HS-27A (cell line): ENCODE results near the gene MYL9.

Experiments used
- DNase-seq: peaks from one replicate; pipeline ENCODE4 v3.0.0-alpha.2; 2012; ENCODE audit warnings: low read depth, missing footprints

MYL9 gene

DNA sequence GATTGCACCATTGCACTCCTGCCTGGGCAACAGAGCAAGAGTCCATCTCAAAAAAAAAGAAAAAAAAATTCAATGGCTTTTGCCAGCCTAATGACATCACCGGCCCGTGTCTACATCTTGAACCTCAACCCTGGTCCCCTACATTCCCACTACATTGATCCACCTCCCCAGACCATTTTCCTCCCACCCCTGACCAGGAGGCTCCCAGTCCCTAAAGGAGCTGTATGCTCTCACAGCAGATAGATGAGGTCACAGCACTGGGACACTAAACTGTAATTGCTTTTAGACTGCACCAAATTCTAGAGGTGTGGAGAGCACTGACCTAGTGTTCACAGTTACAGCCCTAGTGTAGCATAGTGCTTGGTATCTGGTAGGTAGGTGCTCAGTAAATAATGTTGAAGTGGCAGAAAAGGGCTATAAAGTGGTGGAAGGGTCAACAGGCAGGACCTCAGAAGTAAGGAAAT lies 42.7 kb downstream of the MYL9 start:
- no peak for DNase-seq

DNA sequence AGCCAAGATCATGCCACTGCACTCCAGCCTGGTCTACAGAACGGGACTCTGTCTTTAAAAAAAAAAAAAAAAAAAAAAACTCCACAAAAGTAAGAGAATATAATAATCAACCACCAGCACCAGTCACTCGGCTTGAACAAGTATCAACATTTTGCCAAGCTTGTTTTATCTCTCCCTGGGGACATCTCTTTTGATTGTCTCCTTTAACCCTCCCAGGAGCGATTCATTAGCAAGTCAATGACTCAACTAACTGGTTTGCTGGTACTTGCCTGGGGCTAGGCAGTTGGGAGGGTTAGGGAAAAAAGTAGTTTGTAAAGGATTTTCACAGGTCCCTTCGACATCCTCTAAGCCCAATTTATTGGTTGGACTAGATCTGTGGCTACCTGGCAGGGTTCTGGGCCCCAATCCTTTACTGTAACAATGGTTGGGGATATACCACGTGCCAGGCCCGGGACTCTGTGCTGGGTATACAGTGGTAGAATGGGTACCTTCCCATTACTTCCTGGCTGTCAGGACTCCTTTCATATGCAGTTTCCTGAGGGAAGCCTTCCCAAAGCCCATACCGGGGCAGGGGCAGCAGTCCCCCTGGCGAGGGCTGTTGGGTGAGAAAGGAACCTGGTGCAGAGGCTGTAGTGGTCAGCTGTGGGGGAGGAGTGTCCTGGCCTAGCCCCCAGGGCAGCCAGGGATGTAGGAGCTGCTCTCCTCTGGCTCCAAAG lies 44.2 kb downstream of the MYL9 start:
- no peak for DNase-seq

DNA sequence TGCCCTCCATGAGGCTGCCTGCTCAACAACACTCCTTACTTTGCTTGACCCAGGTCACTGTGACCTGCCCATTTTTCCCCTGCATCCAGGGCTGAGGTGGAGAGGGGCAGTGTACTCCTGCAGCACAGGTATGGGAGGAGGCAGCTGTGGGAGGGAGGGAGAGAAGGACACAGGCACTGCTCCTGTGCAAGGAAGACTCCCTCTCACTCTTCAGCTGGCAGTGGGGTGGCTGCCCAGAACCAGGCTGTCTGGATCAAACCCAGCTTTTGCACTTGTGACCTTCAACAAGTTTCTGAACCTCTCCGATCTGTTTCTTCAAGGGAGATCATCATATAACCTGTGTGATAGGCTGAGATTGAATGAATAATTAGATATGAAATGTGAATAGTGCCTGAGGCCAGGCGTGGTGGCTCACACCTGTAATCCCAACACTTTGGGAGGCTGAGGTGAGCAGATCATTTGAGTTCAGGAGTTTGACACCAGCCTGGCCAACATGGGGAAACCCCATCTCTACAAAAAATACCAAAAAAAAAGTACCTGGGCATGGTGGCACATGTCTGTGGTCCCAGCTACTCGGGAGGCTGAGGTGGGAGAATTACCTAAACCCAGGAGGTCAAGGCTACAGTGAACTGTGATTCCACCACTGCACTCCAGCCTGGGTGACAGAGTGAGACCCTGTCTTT lies 46.2 kb downstream of the MYL9 start:
- DNase-seq: no peak

DNA sequence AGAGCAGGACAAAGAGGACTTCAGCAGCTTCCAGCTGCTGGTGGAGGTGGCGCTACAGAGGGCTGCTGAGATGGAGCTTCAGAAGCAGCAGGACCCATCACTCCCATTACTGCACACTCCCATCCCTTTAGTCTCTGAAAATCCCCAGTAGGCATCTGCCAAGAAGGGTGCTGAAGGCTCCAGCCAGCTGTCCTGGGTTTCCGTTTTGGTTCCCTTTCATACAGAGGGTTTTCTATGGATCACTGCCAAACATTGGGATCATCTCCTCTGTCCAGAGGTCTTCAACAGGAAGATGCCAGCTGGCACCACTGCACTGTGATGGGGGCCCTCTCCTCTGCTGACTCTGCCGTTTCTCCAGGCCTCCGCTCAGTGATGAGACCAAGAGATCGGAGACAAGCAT lies 50.0 kb downstream of the MYL9 start:
- no peak for DNase-seq

DNA sequence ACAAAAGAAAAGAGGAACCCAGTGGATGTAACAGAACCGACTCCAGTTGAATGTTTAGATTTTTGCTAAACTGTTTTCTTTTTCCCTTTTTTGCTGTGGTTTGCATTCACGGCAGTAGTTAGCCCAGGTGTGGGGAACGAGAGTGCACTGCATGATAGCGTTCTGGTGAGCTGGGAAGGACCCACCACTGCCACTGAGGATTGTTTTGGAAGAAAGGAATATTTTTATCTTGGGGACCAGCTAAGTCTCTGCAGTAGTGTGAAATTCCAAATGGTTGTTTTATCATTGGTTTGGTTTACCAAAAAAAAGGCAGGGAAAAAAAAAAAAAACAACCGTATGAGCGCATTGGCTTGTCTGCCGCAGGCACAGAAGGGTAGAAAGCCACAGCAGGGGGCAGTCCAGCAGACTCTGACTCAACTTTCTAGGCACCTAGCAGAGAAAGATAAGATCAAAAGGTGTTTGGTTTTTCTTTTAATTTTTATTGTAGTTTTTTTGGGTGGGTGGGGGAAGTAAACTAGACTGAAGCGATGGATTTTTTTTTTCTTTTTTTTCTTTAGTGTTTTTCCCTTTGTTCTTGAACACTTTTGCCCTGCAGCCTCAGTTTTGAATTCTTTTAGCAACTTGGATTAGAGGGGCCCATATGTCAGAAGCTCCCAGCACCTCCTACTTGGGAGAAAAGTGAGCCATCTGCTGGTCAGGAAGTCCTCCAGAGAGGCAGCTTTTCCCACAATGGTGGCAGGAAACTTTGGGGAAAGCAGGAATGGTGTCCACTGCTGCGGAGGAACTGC lies 50.7 kb downstream of the MYL9 start:
- DNase-seq: no peak

DNA sequence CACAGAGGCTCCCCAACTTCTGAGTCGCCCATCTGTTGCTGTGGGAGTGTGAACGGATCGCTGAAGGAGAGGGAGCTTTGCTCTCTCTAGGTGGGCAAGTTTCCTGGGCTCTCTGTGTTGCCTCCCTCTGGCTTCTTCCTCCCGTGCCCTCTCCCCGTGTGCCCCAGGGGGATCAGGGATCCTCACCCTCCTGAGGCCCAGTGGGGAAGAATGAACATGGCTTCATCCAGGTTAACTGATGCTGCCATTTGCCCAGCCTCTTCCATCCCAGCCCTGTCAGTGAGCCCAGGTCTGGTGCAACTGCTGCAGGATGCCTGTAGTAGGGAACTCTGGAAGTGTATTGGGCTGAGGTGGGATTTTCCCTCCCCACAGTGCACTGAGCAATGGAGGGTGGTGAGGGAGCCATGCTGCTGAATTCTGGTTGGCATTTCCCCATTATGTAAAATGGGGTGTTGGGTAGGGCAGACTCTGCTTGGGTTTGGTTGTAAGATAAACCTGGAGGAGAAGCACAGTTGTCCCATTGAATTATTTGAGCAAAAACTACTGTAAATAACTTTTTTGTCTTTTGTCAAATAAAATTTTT lies 52.1 kb downstream of the MYL9 start:
- no peak for DNase-seq

DNA sequence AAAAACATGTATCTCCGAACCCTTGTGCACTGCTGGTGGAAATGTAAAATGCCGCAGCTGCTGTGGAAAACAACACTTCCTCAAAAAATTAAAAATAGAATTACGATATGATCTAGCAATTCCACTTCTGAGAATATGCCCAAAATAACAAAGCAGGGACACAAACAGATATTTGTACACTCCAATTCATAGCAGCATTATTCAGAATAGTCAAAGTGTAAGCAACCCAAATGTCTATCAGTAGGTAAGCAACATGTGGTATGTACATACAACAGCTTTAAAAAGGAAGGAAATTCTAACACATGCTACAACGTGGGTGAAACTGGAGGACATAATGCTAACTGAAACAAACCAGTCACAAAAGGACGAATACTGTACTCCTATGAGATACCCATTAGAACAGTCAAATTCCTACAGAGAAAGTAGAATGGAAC lies 58.6 kb downstream of the MYL9 start:
- no peak for DNase-seq
